ENCODE results near the gene MACROD2. TPM values are rescaled to one million over a fixed set of nuclear protein-coding genes. Genes with fewer than 3 reads are reported as not detected.

The MACROD2 gene
- polyA plus RNA-seq, 1 donor from 2014 or later, result 23.2 TPM

- no peaks in the 10 kb centered on the region for H3K79me2 ChIP-seq (replicated peaks; ENCODE audit: insufficient read depth, low read length)
- H3K36me3 ChIP-seq (ENCODE audit: insufficient read depth, low read length), result no peaks in the 10 kb centered on the region
- no peaks in the 10 kb centered on the region for H3K9me3 ChIP-seq (ENCODE audit: low read length)
- no peak for TF ChIP-seq EP300 (conservative IDR thresholded peaks at IDR 0.05; ENCODE audit: poor library complexity, severe bottlenecking)
- TF ChIP-seq REST (IDR thresholded peaks at IDR 0.05; ENCODE audit: borderline replicate concordance), result no peak
- TF ChIP-seq POLR2AphosphoS5 (IDR thresholded peaks at IDR 0.05), result no peak
- no peak for TF ChIP-seq RAD21 (conservative IDR thresholded peaks at IDR 0.05)
- no peak for TF ChIP-seq TAF1 (IDR thresholded peaks at IDR 0.05; ENCODE audit: low read depth)
- no peak for TF ChIP-seq MXI1 (conservative IDR thresholded peaks at IDR 0.05; ENCODE audit: poor library complexity, severe bottlenecking)
- no peak for TF ChIP-seq SMC3 (conservative IDR thresholded peaks at IDR 0.05; ENCODE audit: poor library complexity)
- no peak for TF ChIP-seq CTCF (IDR thresholded peaks at IDR 0.05; ENCODE audit: poor library complexity, severe bottlenecking)
- no peak for TF ChIP-seq EZH2 (IDR thresholded peaks at IDR 0.05; ENCODE audit: borderline replicate concordance, insufficient read depth, low read length, poor library complexity, severe bottlenecking)
- no peak overlapping the region for H2AFZ ChIP-seq (ENCODE audit: low read depth, low read length)
- no peaks in the 10 kb centered on the region for H4K20me1 ChIP-seq (ENCODE audit: insufficient read depth)
- no peak overlapping the region for H3K4me3 ChIP-seq (ENCODE audit: low read length)
- no peaks in the 10 kb centered on the region for H3F3A ChIP-seq (ENCODE audit: insufficient read depth, low read length, poor library complexity, severe bottlenecking)
- no peaks in the 10 kb centered on the region for H3K9me2 ChIP-seq (ENCODE audit: insufficient read depth, low read length)
- H3K27ac ChIP-seq (ENCODE audit: low read length), result no peak overlapping the region
- no peak overlapping the region for H3K4me2 ChIP-seq (ENCODE audit: low read length)
- H3K27me3 ChIP-seq (ENCODE audit: insufficient read depth, low read depth, low read length), result no peaks in the 10 kb centered on the region
- H3K9ac ChIP-seq (ENCODE audit: low read length), result no peak overlapping the region
These were observed 1401.6 kb downstream of the MACROD2 start for GRCh38 chr20:15396900-15397299.

- no peak overlapping the region for H3K27ac ChIP-seq (ENCODE audit: low read length)
- no peak overlapping the region for H3K9ac ChIP-seq (ENCODE audit: low read length)
- H3K79me2 ChIP-seq (replicated peaks; ENCODE audit: insufficient read depth, low read length), result no peaks in the 10 kb centered on the region
- no peaks in the 10 kb centered on the region for H3K27me3 ChIP-seq (ENCODE audit: insufficient read depth, low read depth, low read length)
- H3K9me2 ChIP-seq (ENCODE audit: insufficient read depth, low read length), result no peaks in the 10 kb centered on the region
- H3K9me3 ChIP-seq (ENCODE audit: low read length), result no peaks in the 10 kb centered on the region
- H2AFZ ChIP-seq (ENCODE audit: low read depth, low read length), result no peak overlapping the region
- H4K20me1 ChIP-seq (ENCODE audit: insufficient read depth), result no peaks in the 10 kb centered on the region
- no peak overlapping the region for H3K4me3 ChIP-seq (ENCODE audit: low read length)
- H3K4me2 ChIP-seq (ENCODE audit: low read length), result no peak overlapping the region
- H3F3A ChIP-seq (ENCODE audit: insufficient read depth, low read length, poor library complexity, severe bottlenecking), result no peaks in the 10 kb centered on the region
- TF ChIP-seq MXI1 (conservative IDR thresholded peaks at IDR 0.05; ENCODE audit: poor library complexity, severe bottlenecking) (no peak), SMC3 (conservative IDR thresholded peaks at IDR 0.05; ENCODE audit: poor library complexity) (no peak), POLR2AphosphoS5 (IDR thresholded peaks at IDR 0.05) (no peak), REST (IDR thresholded peaks at IDR 0.05; ENCODE audit: borderline replicate concordance) (no peak), RAD21 (conservative IDR thresholded peaks at IDR 0.05) (no peak), EZH2 (IDR thresholded peaks at IDR 0.05; ENCODE audit: borderline replicate concordance, insufficient read depth, low read length, poor library complexity, severe bottlenecking) (no peak), EP300 (conservative IDR thresholded peaks at IDR 0.05; ENCODE audit: poor library complexity, severe bottlenecking) (no peak), CTCF (IDR thresholded peaks at IDR 0.05; ENCODE audit: poor library complexity, severe bottlenecking) (no peak), TAF1 (IDR thresholded peaks at IDR 0.05; ENCODE audit: low read depth) (no peak)
- no peaks in the 10 kb centered on the region for H3K36me3 ChIP-seq (ENCODE audit: insufficient read depth, low read length)
These were observed 1404.5 kb downstream of the MACROD2 start for GRCh38 chr20:15399781-15400180.
